ENCODE results near the gene SP100.
"Not testable (repeated sequence)": the region's sequence is repeated elsewhere in the genome, so short reads cannot be mapped to it uniquely, and the experiment has no call there.

The SP100 gene

GRCh38 chr2:230457793-230458192 is 41.8 kb downstream of the SP100 start:
- DNase-seq (ENCODE audit: low read depth in 2 of 2) = no peak

- DNase-seq (ENCODE audit: low read depth in 2 of 2) = no peak
These were observed 43.2 kb downstream of the SP100 start for GRCh38 chr2:230459216-230459615.

GRCh38 chr2:230471074-230471473 is 55.1 kb downstream of the SP100 start:
- no peak for DNase-seq (ENCODE audit: low read depth in 2 of 2)

- peak; percentile 11 to 17 for DNase-seq (ENCODE audit: low read depth in 2 of 2)
These were observed 56.6 kb downstream of the SP100 start for GRCh38 chr2:230472621-230473018.

- no peak for DNase-seq (ENCODE audit: low read depth in 2 of 2)
These were observed 57.4 kb downstream of the SP100 start for GRCh38 chr2:230473378-230473777.

GRCh38 chr2:230475143-230475542 is 59.1 kb downstream of the SP100 start:
- no peak for DNase-seq (ENCODE audit: low read depth in 2 of 2)

GRCh38 chr2:230485801-230486341 is 69.9 kb downstream of the SP100 start:
- DNase-seq (ENCODE audit: low read depth in 2 of 2) = no peak

- not testable (repeated sequence) for DNase-seq (ENCODE audit: low read depth in 2 of 2)
These were observed 75.2 kb downstream of the SP100 start for GRCh38 chr2:230491219-230491618.

GRCh38 chr2:230492107-230492506 is 76.1 kb downstream of the SP100 start:
- no peak for DNase-seq (ENCODE audit: low read depth in 2 of 2)

GRCh38 chr2:230494980-230495379 is 79.0 kb downstream of the SP100 start:
- DNase-seq (ENCODE audit: low read depth in 2 of 2) = no peak

- no peak for DNase-seq (ENCODE audit: low read depth in 2 of 2)
These were observed 80.9 kb downstream of the SP100 start for GRCh38 chr2:230496891-230497290.

- DNase-seq (ENCODE audit: low read depth in 2 of 2) = no peak
These were observed 82.6 kb downstream of the SP100 start for GRCh38 chr2:230498506-230499107.

- DNase-seq (ENCODE audit: low read depth in 2 of 2) = no peak
These were observed 86.6 kb downstream of the SP100 start for GRCh38 chr2:230502593-230502992.

GRCh38 chr2:230503798-230504197 is 87.8 kb downstream of the SP100 start:
- DNase-seq (ENCODE audit: low read depth in 2 of 2) = no peak

GRCh38 chr2:230505162-230505561 is 89.2 kb downstream of the SP100 start:
- no peak for DNase-seq (ENCODE audit: low read depth in 2 of 2)

GRCh38 chr2:230512955-230513748 is 97.2 kb downstream of the SP100 start:
- no peak for DNase-seq (ENCODE audit: low read depth in 2 of 2)

GRCh38 chr2:230520061-230520874 is 104.3 kb downstream of the SP100 start:
- no peak for DNase-seq (ENCODE audit: low read depth in 2 of 2)

GRCh38 chr2:230520875-230521155 is 104.8 kb downstream of the SP100 start:
- DNase-seq (ENCODE audit: low read depth in 2 of 2) = no peak

GRCh38 chr2:230521386-230521785 is 105.4 kb downstream of the SP100 start:
- no peak for DNase-seq (ENCODE audit: low read depth in 2 of 2)

GRCh38 chr2:230525682-230526081 is 109.7 kb downstream of the SP100 start:
- DNase-seq (ENCODE audit: low read depth in 2 of 2) = no peak

GRCh38 chr2:230537531-230537976 is 121.6 kb downstream of the SP100 start:
- no peak for DNase-seq (ENCODE audit: low read depth in 2 of 2)

- no peak for DNase-seq (ENCODE audit: low read depth in 2 of 2)
These were observed 124.3 kb downstream of the SP100 start for GRCh38 chr2:230540332-230540731.
